Gastrocnemius medialis (tissue), 4 donors: ENCODE results near the gene AQP12A.

ENCODE experiments used
- CTCF ChIP-seq, 5 experiments: fragments of 450-650 bp in 3 of 5; fragments of 200-600 bp in 2 of 5; sonication (generic) in 2 of 5; IDR thresholded peaks in 4 of 5; conservative IDR thresholded peaks in 1 of 5; 1 replicate in 4 of 5; 2 replicates in 1 of 5; pipeline ENCODE4 v1.5.1; 2016 to 2019; ENCODE audit warnings: antibody characterized with exemption in 5 of 5, mild to moderate bottlenecking in 3 of 5, moderate library complexity in 3 of 5
- POLR2A ChIP-seq, 2 donors: fragments of 450-650 bp; IDR thresholded peaks; one replicate each; pipeline ENCODE4 v1.6.1; 2017; ENCODE audit warnings: antibody characterized with exemption in 2 of 2, mild to moderate bottlenecking in 2 of 2, moderate library complexity in 2 of 2

- TF ChIP-seq CTCF (IDR thresholded peaks at IDR 0.05 in 4 of 5, conservative IDR thresholded peaks at IDR 0.05 in 1 of 5) (no peak), POLR2A (IDR thresholded peaks at IDR 0.05) (no peak)
These were observed 55.0 kb downstream of the AQP12A start for GRCh38 chr2:240746671-240747070.
